Measurements from ENCODE around the gene NOL4L. TPM values are rescaled to one million over a fixed set of nuclear protein-coding genes. Genes with fewer than 3 reads are reported as not detected.

Gene NOL4L
- total RNA-seq, 1 experiment from 2014 or later = 40.9 TPM

DNA sequence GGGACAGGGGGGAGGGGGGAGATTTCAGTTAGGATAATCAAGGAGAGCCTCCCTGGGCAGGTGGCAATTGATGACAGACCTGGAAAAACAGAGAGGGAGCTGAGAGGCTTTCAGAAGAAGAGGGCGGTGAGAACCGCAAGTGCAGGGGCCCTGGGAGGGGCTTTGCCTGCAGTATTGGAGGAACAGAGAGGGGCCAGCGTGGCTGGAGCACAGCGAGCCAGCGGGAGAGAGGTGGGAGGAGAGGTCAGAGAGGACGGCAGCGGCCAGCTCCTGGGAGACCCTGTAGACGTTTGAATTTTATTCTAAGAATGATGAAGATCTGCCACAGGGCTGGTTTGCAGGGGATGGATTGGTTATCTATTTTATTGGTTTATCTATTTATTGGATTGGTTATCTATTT lies 34.5 kb upstream of the NOL4L start:
- H3K27me3 ChIP-seq (ENCODE audit: insufficient read depth, low read depth) = no peaks in the 10 kb centered on the region
- no peak for DNase-seq
- H2AFZ ChIP-seq = no peak overlapping the region
- H3K27ac ChIP-seq = no peak overlapping the region
- BruUV-seq (replicated peaks) = no TSS peak
- H3F3A ChIP-seq (ENCODE audit: insufficient read depth, low read depth) = no peaks in the 10 kb centered on the region; the same call in 1 of the 2 replicates
- intact Hi-C loops (cut with micrococcal nuclease; ENCODE audit: unreplicated experiment) = no loop called here
- H3K9me3 ChIP-seq (ENCODE audit: insufficient read depth, low read depth) = no peaks in the 10 kb centered on the region
- no peak overlapping the region for H3K4me2 ChIP-seq
- H3K9me2 ChIP-seq (ENCODE audit: insufficient read depth) = no peaks in the 10 kb centered on the region
- ChIA-PET POLR2A (ENCODE audit: unreplicated experiment) (no interaction called here), CTCF (no interaction called here)
- no peaks in the 10 kb centered on the region for H3K79me2 ChIP-seq (ENCODE audit: low read depth)
- H3K4me3 ChIP-seq = no peak overlapping the region
- no peaks in the 10 kb centered on the region for H3K4me1 ChIP-seq (replicated peaks; ENCODE audit: insufficient read depth)
- H3K36me3 ChIP-seq (ENCODE audit: low read depth) = no peaks in the 10 kb centered on the region
- TF ChIP-seq, protein P1, sequence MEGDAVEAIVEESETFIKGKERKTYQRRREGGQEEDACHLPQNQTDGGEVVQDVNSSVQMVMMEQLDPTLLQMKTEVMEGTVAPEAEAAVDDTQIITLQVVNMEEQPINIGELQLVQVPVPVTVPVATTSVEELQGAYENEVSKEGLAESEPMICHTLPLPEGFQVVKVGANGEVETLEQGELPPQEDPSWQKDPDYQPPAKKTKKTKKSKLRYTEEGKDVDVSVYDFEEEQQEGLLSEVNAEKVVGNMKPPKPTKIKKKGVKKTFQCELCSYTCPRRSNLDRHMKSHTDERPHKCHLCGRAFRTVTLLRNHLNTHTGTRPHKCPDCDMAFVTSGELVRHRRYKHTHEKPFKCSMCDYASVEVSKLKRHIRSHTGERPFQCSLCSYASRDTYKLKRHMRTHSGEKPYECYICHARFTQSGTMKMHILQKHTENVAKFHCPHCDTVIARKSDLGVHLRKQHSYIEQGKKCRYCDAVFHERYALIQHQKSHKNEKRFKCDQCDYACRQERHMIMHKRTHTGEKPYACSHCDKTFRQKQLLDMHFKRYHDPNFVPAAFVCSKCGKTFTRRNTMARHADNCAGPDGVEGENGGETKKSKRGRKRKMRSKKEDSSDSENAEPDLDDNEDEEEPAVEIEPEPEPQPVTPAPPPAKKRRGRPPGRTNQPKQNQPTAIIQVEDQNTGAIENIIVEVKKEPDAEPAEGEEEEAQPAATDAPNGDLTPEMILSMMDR (conservative IDR thresholded peaks at IDR 0.05) = no peak
- TF ChIP-seq EZH2 (IDR thresholded peaks at IDR 0.05; ENCODE audit: low read depth) = no peak
- no peaks in the 10 kb centered on the region for H4K20me1 ChIP-seq (ENCODE audit: insufficient read depth)

- Histone ChIP-seq H2AFZ (no peak overlapping the region), H3K27me3 (ENCODE audit: insufficient read depth, low read depth) (no peaks in the 10 kb centered on the region), H3K4me1 (replicated peaks; ENCODE audit: insufficient read depth) (no peaks in the 10 kb centered on the region), H3K9me2 (ENCODE audit: insufficient read depth) (no peaks in the 10 kb centered on the region), H3K36me3 (ENCODE audit: low read depth) (no peaks in the 10 kb centered on the region), H3K4me2 (no peak overlapping the region), H3K27ac (no peak overlapping the region), H3K9me3 (ENCODE audit: insufficient read depth, low read depth) (no peaks in the 10 kb centered on the region), H3K79me2 (ENCODE audit: low read depth) (no peaks in the 10 kb centered on the region), H4K20me1 (ENCODE audit: insufficient read depth) (no peaks in the 10 kb centered on the region), H3F3A (ENCODE audit: insufficient read depth, low read depth) (no peaks in the 10 kb centered on the region), H3K4me3 (no peak overlapping the region)
- TF ChIP-seq, protein P1 (conservative IDR thresholded peaks at IDR 0.05) = no peak
- TF ChIP-seq EZH2 (IDR thresholded peaks at IDR 0.05; ENCODE audit: low read depth) = no peak
- ChIA-PET CTCF (no interaction called here), POLR2A (ENCODE audit: unreplicated experiment) (no interaction called here)
- DNase-seq = no peak
- intact Hi-C loops (cut with micrococcal nuclease; ENCODE audit: unreplicated experiment) = no loop called here
- no TSS peak for BruUV-seq (replicated peaks)
Measured at GRCh38 chr20:32614772-32615171, 29.6 kb upstream of the NOL4L start.

DNA sequence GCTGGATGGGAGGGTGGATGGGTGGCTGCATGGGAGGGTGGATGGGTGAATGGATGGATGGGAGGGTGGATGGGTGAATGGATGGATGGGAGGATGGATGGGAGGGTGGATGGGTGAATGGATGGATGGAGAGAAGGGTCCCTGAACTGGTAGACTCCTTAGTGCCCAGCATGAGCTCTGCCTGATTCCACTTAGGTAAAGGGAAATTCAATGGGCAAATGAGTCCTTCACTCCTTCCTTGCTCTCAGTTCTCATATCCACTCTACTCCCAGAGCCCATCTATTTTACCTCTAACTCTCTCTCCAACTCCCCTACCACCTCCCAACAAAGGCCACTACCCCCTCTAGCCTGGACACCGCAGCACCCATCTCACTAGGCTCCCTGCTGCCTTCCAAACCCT lies 29.2 kb upstream of the NOL4L start:
- no peaks in the 10 kb centered on the region for H4K20me1 ChIP-seq (ENCODE audit: insufficient read depth)
- no peaks in the 10 kb centered on the region for H3K9me3 ChIP-seq (ENCODE audit: insufficient read depth, low read depth)
- CTCF ChIA-PET = no interaction called here
- H3K27me3 ChIP-seq (ENCODE audit: insufficient read depth, low read depth) = no peaks in the 10 kb centered on the region
- H3K27ac ChIP-seq = no peak overlapping the region
- BruUV-seq (replicated peaks) = no TSS peak
- H2AFZ ChIP-seq = no peak overlapping the region
- H3K4me3 ChIP-seq = no peak overlapping the region
- POLR2A ChIA-PET (ENCODE audit: unreplicated experiment) = no interaction called here
- H3F3A ChIP-seq (ENCODE audit: insufficient read depth, low read depth) = no peaks in the 10 kb centered on the region
- no peaks in the 10 kb centered on the region for H3K9me2 ChIP-seq (ENCODE audit: insufficient read depth)
- no peak for DNase-seq
- TF ChIP-seq EZH2 (IDR thresholded peaks at IDR 0.05; ENCODE audit: low read depth) = no peak
- TF ChIP-seq, protein P1 (conservative IDR thresholded peaks at IDR 0.05) = no peak
- no peaks in the 10 kb centered on the region for H3K36me3 ChIP-seq (ENCODE audit: low read depth)
- no peak overlapping the region for H3K4me2 ChIP-seq
- intact Hi-C loops (cut with micrococcal nuclease; ENCODE audit: unreplicated experiment) = no loop called here
- no peaks in the 10 kb centered on the region for H3K4me1 ChIP-seq (replicated peaks; ENCODE audit: insufficient read depth)
- no peaks in the 10 kb centered on the region for H3K79me2 ChIP-seq (ENCODE audit: low read depth)
